ENCODE measurements around the gene HHIP. TPM values are rescaled to one million over a fixed set of nuclear protein-coding genes. Genes with fewer than 3 reads are reported as not detected.

HHIP gene
- total RNA-seq, 1 experiment from 2014 or later: 0.28 TPM

GRCh38 chr4:144718958-144719512 lies 73.1 kb downstream of the HHIP start:
- CTCF ChIA-PET: no interaction called here
- Histone ChIP-seq H3K27ac (ENCODE audit: low read depth, low read length, poor library complexity, severe bottlenecking) (no peak overlapping the region), H3K9me3 (ENCODE audit: low read depth, low read length, poor library complexity, severe bottlenecking) (no peaks in the 10 kb centered on the region), H3K4me1 (ENCODE audit: insufficient read depth, low read length, poor library complexity, severe bottlenecking) (no peaks in the 10 kb centered on the region), H3K4me3 (ENCODE audit: low read depth, low read length, poor library complexity, severe bottlenecking) (no peak overlapping the region), H3K36me3 (ENCODE audit: insufficient read depth, low read length, poor library complexity, severe bottlenecking) (no peaks in the 10 kb centered on the region), H3K27me3 (replicated peaks; ENCODE audit: insufficient read depth, low read depth, low read length, poor library complexity) (no peaks in the 10 kb centered on the region)
- no TSS peak for BruUV-seq (replicated peaks)
- DNase-seq (ENCODE audit: low spot score): no peak
- TF ChIP-seq EZH2 (IDR thresholded peaks at IDR 0.05; ENCODE audit: borderline replicate concordance, low read depth, low read length, poor library complexity, severe bottlenecking): no peak
- TF ChIP-seq, protein P1, sequence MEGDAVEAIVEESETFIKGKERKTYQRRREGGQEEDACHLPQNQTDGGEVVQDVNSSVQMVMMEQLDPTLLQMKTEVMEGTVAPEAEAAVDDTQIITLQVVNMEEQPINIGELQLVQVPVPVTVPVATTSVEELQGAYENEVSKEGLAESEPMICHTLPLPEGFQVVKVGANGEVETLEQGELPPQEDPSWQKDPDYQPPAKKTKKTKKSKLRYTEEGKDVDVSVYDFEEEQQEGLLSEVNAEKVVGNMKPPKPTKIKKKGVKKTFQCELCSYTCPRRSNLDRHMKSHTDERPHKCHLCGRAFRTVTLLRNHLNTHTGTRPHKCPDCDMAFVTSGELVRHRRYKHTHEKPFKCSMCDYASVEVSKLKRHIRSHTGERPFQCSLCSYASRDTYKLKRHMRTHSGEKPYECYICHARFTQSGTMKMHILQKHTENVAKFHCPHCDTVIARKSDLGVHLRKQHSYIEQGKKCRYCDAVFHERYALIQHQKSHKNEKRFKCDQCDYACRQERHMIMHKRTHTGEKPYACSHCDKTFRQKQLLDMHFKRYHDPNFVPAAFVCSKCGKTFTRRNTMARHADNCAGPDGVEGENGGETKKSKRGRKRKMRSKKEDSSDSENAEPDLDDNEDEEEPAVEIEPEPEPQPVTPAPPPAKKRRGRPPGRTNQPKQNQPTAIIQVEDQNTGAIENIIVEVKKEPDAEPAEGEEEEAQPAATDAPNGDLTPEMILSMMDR (conservative IDR thresholded peaks at IDR 0.05; ENCODE audit: low read depth, low read length): no peak
- POLR2A ChIA-PET (ENCODE audit: low non-redundant PET): no interaction called here
- intact Hi-C loops (cut with micrococcal nuclease; ENCODE audit: unreplicated experiment): no loop called here

DNA sequence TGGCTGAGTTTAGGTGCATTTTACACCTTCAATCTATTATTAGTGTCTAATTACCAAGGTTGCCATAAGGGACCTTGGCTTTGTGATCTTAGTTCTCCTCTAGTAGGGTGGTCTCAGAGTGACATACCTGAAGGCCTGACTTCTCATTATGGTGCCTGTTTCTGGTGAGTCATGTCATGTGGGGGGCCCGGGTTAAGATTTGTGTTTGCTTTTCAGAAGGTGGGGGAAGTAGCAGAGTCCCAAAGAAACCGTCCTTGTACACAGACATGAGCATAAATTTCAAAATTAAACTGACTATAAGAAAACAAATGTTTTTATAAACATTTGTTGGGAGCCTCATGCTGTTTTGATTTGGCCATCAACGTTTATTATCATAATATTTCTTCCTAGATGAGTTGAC lies 74.5 kb downstream of the HHIP start:
- TF ChIP-seq EZH2 (IDR thresholded peaks at IDR 0.05; ENCODE audit: borderline replicate concordance, low read depth, low read length, poor library complexity, severe bottlenecking): no peak
- TF ChIP-seq, protein P1 (conservative IDR thresholded peaks at IDR 0.05; ENCODE audit: low read depth, low read length): no peak
- no peaks in the 10 kb centered on the region for H3K9me3 ChIP-seq (ENCODE audit: low read depth, low read length, poor library complexity, severe bottlenecking)
- BruUV-seq (replicated peaks): no TSS peak
- H3K27me3 ChIP-seq (replicated peaks; ENCODE audit: insufficient read depth, low read depth, low read length, poor library complexity): no peaks in the 10 kb centered on the region
- no peak overlapping the region for H3K4me3 ChIP-seq (ENCODE audit: low read depth, low read length, poor library complexity, severe bottlenecking)
- intact Hi-C loops (cut with micrococcal nuclease; ENCODE audit: unreplicated experiment): no loop called here
- H3K4me1 ChIP-seq (ENCODE audit: insufficient read depth, low read length, poor library complexity, severe bottlenecking): no peaks in the 10 kb centered on the region
- H3K36me3 ChIP-seq (ENCODE audit: insufficient read depth, low read length, poor library complexity, severe bottlenecking): no peaks in the 10 kb centered on the region
- ChIA-PET POLR2A (ENCODE audit: low non-redundant PET) (no interaction called here), CTCF (no interaction called here)
- no peak overlapping the region for H3K27ac ChIP-seq (ENCODE audit: low read depth, low read length, poor library complexity, severe bottlenecking)
- no peak for DNase-seq (ENCODE audit: low spot score)

DNA sequence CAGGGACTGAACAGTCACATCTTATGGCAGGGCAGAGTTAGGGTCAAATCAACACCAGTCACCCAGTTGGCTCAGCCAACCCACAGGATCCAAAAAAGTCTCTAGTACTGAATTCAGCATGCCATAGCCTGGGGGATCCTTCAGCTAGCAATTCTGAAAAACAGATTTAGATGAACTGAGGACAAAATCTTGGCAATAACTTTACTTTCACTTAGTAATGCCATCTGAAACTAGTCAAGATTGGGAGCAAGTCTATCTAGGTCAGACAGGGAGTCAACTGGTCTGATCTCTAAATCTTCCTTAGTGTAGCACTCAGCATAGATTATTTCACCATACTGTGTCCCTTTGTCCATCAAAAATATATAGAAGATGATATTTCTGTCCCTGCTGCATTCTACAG lies 76.0 kb downstream of the HHIP start:
- DNase-seq (ENCODE audit: low spot score): no peak
- Histone ChIP-seq H3K9me3 (ENCODE audit: low read depth, low read length, poor library complexity, severe bottlenecking) (no peaks in the 10 kb centered on the region), H3K4me3 (ENCODE audit: low read depth, low read length, poor library complexity, severe bottlenecking) (no peak overlapping the region), H3K27me3 (replicated peaks; ENCODE audit: insufficient read depth, low read depth, low read length, poor library complexity) (no peaks in the 10 kb centered on the region), H3K27ac (ENCODE audit: low read depth, low read length, poor library complexity, severe bottlenecking) (no peak overlapping the region), H3K36me3 (ENCODE audit: insufficient read depth, low read length, poor library complexity, severe bottlenecking) (no peaks in the 10 kb centered on the region), H3K4me1 (ENCODE audit: insufficient read depth, low read length, poor library complexity, severe bottlenecking) (no peaks in the 10 kb centered on the region)
- ChIA-PET POLR2A (ENCODE audit: low non-redundant PET) (no interaction called here), CTCF (no interaction called here)
- intact Hi-C loops (cut with micrococcal nuclease; ENCODE audit: unreplicated experiment): no loop called here
- TF ChIP-seq EZH2 (IDR thresholded peaks at IDR 0.05; ENCODE audit: borderline replicate concordance, low read depth, low read length, poor library complexity, severe bottlenecking): no peak
- TF ChIP-seq, protein P1 (conservative IDR thresholded peaks at IDR 0.05; ENCODE audit: low read depth, low read length): no peak
- no TSS peak for BruUV-seq (replicated peaks)

Data from A673 (cell line).